LNCaP clone FGC (cell line): Measurements from ENCODE around the gene COL25A1.

Experiments
- DNase-seq: peaks from one replicate; pipeline ENCODE4 v3.0.0-alpha.2; 2011; ENCODE audit warnings: low read depth
- H3K4me3 ChIP-seq: 2 replicates; pipeline ENCODE4 v1.5.1; 2011; ENCODE audit warnings: mild to moderate bottlenecking, low read depth, low read length, control low read depth
- CTCF ChIP-seq: IDR thresholded peaks from 2 replicates; pipeline ENCODE4 v1.5.1; 2012; ENCODE audit warnings: mild to moderate bottlenecking; ENCODE audit not compliant: control insufficient read depth, insufficient read depth; ENCODE audit errors: extremely low read depth

Gene COL25A1

GRCh38 chr4:108919226-108919893 lies 383.1 kb downstream of the COL25A1 start:
- DNase-seq = no peak
- TF ChIP-seq CTCF = no peak
- no peak overlapping the region for H3K4me3 ChIP-seq

- TF ChIP-seq CTCF = no peak
- no peak overlapping the region for H3K4me3 ChIP-seq
- DNase-seq = no peak
These were observed 385.2 kb downstream of the COL25A1 start for GRCh38 chr4:108917255-108917654.

- no peak overlapping the region for H3K4me3 ChIP-seq
- no peak for TF ChIP-seq CTCF
- DNase-seq = no peak
These were observed 385.8 kb downstream of the COL25A1 start for GRCh38 chr4:108916638-108917037.

- no peak overlapping the region for H3K4me3 ChIP-seq
- DNase-seq = no peak
- no peak for TF ChIP-seq CTCF
These were observed 395.5 kb downstream of the COL25A1 start for GRCh38 chr4:108906866-108907367.

- no peak overlapping the region for H3K4me3 ChIP-seq
- no peak for DNase-seq
- TF ChIP-seq CTCF = no peak
These were observed 396.5 kb downstream of the COL25A1 start for GRCh38 chr4:108906006-108906405.

- DNase-seq = no peak
- TF ChIP-seq CTCF = no peak
- H3K4me3 ChIP-seq = no peak overlapping the region
These were observed 398.8 kb downstream of the COL25A1 start for GRCh38 chr4:108903464-108904221.
